GM12878 (cell line): ENCODE measurements around the gene UGT1A8.

Experiments used
- BRCA1 ChIP-seq: IDR thresholded peaks from 2 replicates; pipeline ENCODE4 v1.6.1; 2011; ENCODE audit warnings: low read depth, low read length, improper control_type of control experiment
- EP300 ChIP-seq, 2 experiments: fragments of 150-350 bp in 1 of 2; IDR thresholded peaks; 2 replicates each; pipeline ENCODE4 v1.6.1; 2011 to 2012; ENCODE audit warnings: low read depth in 2 of 2, low read length in 2 of 2, borderline replicate concordance in 1 of 2, improper control_type of control experiment in 1 of 2, inconsistent platforms in 1 of 2; ENCODE audit not compliant: control insufficient read depth in 1 of 2
- KDM1A ChIP-seq: fragments of 200-600 bp; sonication (generic); IDR thresholded peaks from 2 replicates; pipeline ENCODE4 v1.6.1; 2016; ENCODE audit warnings: borderline replicate concordance
- MYC ChIP-seq: IDR thresholded peaks from 2 replicates; pipeline ENCODE4 v1.6.1; 2011; ENCODE audit warnings: mild to moderate bottlenecking, low read length, moderate library complexity, inconsistent platforms; ENCODE audit not compliant: insufficient read depth, insufficient replicate concordance, insufficient read length, severe bottlenecking
- RAD21 ChIP-seq: IDR thresholded peaks from 2 replicates; pipeline ENCODE4 v1.6.1; 2011; ENCODE audit warnings: mild to moderate bottlenecking, low read depth, low read length, moderate library complexity; ENCODE audit not compliant: insufficient read depth
- SREBF2 ChIP-seq: IDR thresholded peaks from 2 replicates; pipeline ENCODE4 v1.6.1; 2012; ENCODE audit warnings: mild to moderate bottlenecking, low read length
- TAF1 ChIP-seq: IDR thresholded peaks from 2 replicates; pipeline ENCODE4 v1.6.1; 2011; ENCODE audit warnings: mild to moderate bottlenecking, low read depth, low read length, borderline replicate concordance
- ZNF24 ChIP-seq: fragments of 450-650 bp; IDR thresholded peaks from 2 replicates; pipeline ENCODE4 v1.6.1; 2017; ENCODE audit warnings: antibody characterized with exemption, mild to moderate bottlenecking
- TF ChIP-seq, protein P1 (sequence below), 3 experiments: IDR thresholded peaks in 2 of 3; conservative IDR thresholded peaks in 1 of 3; 2 replicates each; pipeline ENCODE4 v1.5.1; 2011; ENCODE audit warnings: low read depth in 3 of 3, low read length in 3 of 3, mild to moderate bottlenecking in 3 of 3, control low read depth in 2 of 3, moderate library complexity in 2 of 3, inconsistent platforms in 1 of 3, mixed read lengths in 1 of 3; ENCODE audit not compliant: control insufficient read depth in 2 of 3, insufficient read depth in 1 of 3; ENCODE audit errors: extremely low read depth in 1 of 3
- TF ChIP-seq, protein P2 (sequence below): IDR thresholded peaks from 2 replicates; pipeline ENCODE4 v1.6.1; 2012; ENCODE audit warnings: low read depth, low read length, improper control_type of control experiment

DNA sequence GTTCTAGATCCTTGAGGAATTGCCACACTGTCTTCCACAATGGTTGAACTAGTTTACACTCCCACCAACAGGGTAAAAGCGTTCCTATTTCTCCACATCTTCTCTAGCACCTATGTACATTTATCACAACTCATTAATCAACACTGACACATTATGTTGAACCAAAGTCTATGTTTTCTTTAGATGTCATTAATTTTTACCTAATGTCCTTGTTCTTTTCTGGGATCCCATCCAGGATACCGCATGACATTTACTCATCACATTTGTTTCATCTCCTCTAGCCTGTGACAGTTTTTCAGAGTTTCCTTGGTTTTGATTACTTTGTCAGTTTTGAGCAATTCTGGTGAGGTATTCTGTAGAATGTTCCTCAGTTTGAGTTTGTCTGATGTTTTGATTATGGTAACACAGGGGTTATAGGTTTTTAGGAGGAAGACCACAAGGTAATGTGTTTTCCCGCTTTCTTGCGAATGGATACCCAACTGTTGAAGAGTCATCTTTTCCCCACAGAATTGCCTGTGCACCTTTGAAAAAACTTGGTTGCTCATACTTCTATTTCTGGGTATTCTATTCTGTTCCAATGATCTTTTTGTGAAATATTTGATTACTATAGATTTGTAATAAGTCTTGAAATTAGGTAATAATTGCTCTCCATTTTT, 51.3 kb downstream of the UGT1A8 start:
- no peak for TF ChIP-seq RAD21
- TF ChIP-seq, protein P1, sequence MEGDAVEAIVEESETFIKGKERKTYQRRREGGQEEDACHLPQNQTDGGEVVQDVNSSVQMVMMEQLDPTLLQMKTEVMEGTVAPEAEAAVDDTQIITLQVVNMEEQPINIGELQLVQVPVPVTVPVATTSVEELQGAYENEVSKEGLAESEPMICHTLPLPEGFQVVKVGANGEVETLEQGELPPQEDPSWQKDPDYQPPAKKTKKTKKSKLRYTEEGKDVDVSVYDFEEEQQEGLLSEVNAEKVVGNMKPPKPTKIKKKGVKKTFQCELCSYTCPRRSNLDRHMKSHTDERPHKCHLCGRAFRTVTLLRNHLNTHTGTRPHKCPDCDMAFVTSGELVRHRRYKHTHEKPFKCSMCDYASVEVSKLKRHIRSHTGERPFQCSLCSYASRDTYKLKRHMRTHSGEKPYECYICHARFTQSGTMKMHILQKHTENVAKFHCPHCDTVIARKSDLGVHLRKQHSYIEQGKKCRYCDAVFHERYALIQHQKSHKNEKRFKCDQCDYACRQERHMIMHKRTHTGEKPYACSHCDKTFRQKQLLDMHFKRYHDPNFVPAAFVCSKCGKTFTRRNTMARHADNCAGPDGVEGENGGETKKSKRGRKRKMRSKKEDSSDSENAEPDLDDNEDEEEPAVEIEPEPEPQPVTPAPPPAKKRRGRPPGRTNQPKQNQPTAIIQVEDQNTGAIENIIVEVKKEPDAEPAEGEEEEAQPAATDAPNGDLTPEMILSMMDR (IDR thresholded peaks at IDR 0.05 in 2 of 3, conservative IDR thresholded peaks at IDR 0.05 in 1 of 3; ENCODE audit: control insufficient read depth in 2 of 3, extremely low read depth in 1 of 3, insufficient read depth in 1 of 3, low read depth in 3 of 3, low read length in 3 of 3): no peak
- no peak for TF ChIP-seq BRCA1
- TF ChIP-seq EP300 (IDR thresholded peaks at IDR 0.05; ENCODE audit: borderline replicate concordance in 1 of 2, control insufficient read depth in 1 of 2, low read depth in 2 of 2, low read length in 2 of 2): no peak
- no peak for TF ChIP-seq TAF1
- TF ChIP-seq SREBF2: no peak
- TF ChIP-seq MYC: no peak
- no peak for TF ChIP-seq ZNF24
- TF ChIP-seq, protein P2, sequence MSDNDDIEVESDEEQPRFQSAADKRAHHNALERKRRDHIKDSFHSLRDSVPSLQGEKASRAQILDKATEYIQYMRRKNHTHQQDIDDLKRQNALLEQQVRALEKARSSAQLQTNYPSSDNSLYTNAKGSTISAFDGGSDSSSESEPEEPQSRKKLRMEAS: no peak
- TF ChIP-seq KDM1A: no peak
